SK-N-SH (cell line): ENCODE data around the gene SERPINC1. TPM values are rescaled to one million over a fixed set of nuclear protein-coding genes. Genes with fewer than 3 reads are reported as not detected.

Experiments used
- CTCF ChIA-PET: fragments of 300-600, 350-600 bp; formaldehyde crosslinking; extraction: SDS; loops from one replicate; lab custom pipeline; 2021; lab: Yijun Ruan, JAX
- POLR2A ChIA-PET: fragments of 350-600 bp; sonication (Branson Sonifier 250); formaldehyde crosslinking; extraction: SDS; loops from one replicate; lab custom pipeline; 2020; ENCODE audit warnings: antibody characterized with exemption, inconsistent platforms; lab: Yijun Ruan, JAX
- DNase-seq: peaks from one replicate; pipeline ENCODE4 v3.0.0; 2012
- H2AFZ ChIP-seq: fragments of 200-600 bp; sonication (generic); 2 replicates; pipeline ENCODE4 v1.8.1; 2016; ENCODE audit warnings: antibody characterized with exemption, mild to moderate bottlenecking, low read depth
- H3F3A ChIP-seq: fragments of 200-600 bp; sonication (generic); replicated peaks from 2 replicates; pipeline ENCODE3; 2016; ENCODE audit warnings: antibody characterized with exemption, mild to moderate bottlenecking; ENCODE audit not compliant: insufficient read depth
- H3K27ac ChIP-seq, 2 experiments: fragments of 200-500 bp in 1 of 2; fragments of 200-600 bp in 1 of 2; sonication (Bioruptor generic) in 1 of 2; sonication (generic), shearing (Covaris generic) in 1 of 2; 2 replicates each; pipeline versions ENCODE4 v1.5.1 to v1.6.1; 2014 to 2016; ENCODE audit warnings: low read depth in 2 of 2, inconsistent platforms in 1 of 2, low read length in 1 of 2, mild to moderate bottlenecking in 1 of 2, mixed read lengths in 1 of 2
- H3K27me3 ChIP-seq: fragments of 200-600 bp; sonication (generic), shearing (Covaris generic); 2 replicates; pipeline ENCODE4 v1.6.1; 2016; ENCODE audit warnings: mixed run types; ENCODE audit not compliant: insufficient read depth
- H3K36me3 ChIP-seq, 2 experiments: fragments of 200-500 bp in 1 of 2; fragments of 200-600 bp in 1 of 2; sonication (Bioruptor generic) in 1 of 2; sonication (generic) in 1 of 2; replicated peaks in 1 of 2; 2 replicates each; pipeline versions ENCODE3 to v1.5.1; 2014 to 2016; ENCODE audit warnings: low read length in 1 of 2, mild to moderate bottlenecking in 1 of 2; ENCODE audit not compliant: insufficient read depth in 2 of 2, control insufficient read depth in 1 of 2
- H3K4me1 ChIP-seq, 2 experiments: fragments of 200-500 bp in 1 of 2; fragments of 200-600 bp in 1 of 2; sonication (Bioruptor generic) in 1 of 2; sonication (generic), shearing (Covaris generic) in 1 of 2; 2 replicates each; pipeline versions ENCODE4 v1.5.1 to v1.6.1; 2014 to 2016; ENCODE audit warnings: low read depth in 1 of 2, low read length in 1 of 2, mixed run types in 1 of 2; ENCODE audit not compliant: insufficient read depth in 2 of 2, control insufficient read depth in 1 of 2
- H3K4me2 ChIP-seq: fragments of 200-600 bp; sonication (generic), shearing (Covaris generic); 2 replicates; pipeline ENCODE4 v1.6.1; 2017; ENCODE audit warnings: mixed run types
- H3K4me3 ChIP-seq, 2 experiments: fragments of 200-500 bp in 1 of 2; fragments of 200-600 bp in 1 of 2; sonication (Bioruptor generic) in 1 of 2; sonication (generic), shearing (Covaris generic) in 1 of 2; 2 replicates each; pipeline versions ENCODE4 v1.5.1 to v1.8.1; 2014 to 2016; ENCODE audit warnings: low read depth in 2 of 2, inconsistent platforms in 1 of 2, low read length in 1 of 2, mild to moderate bottlenecking in 1 of 2, mixed read lengths in 1 of 2, moderate library complexity in 1 of 2
- H3K79me2 ChIP-seq: fragments of 200-600 bp; sonication (generic); 2 replicates; pipeline ENCODE4 v1.8.1; 2017; ENCODE audit warnings: mild to moderate bottlenecking; ENCODE audit not compliant: insufficient read depth
- H3K9ac ChIP-seq: fragments of 200-600 bp; sonication (generic); 2 replicates; pipeline ENCODE4 v1.6.1; 2017; ENCODE audit warnings: mixed run types
- H3K9me2 ChIP-seq: fragments of 200-600 bp; sonication (generic); 2 replicates; pipeline ENCODE4 v1.6.1; 2017; ENCODE audit warnings: mixed run types
- H3K9me3 ChIP-seq: fragments of 200-600 bp; sonication (generic); 2 replicates; pipeline ENCODE4 v1.6.1; 2017; ENCODE audit warnings: mixed run types, mild to moderate bottlenecking, moderate library complexity
- H4K20me1 ChIP-seq: fragments of 200-600 bp; sonication (generic); 2 replicates; pipeline ENCODE4 v1.6.1; 2017; ENCODE audit warnings: mild to moderate bottlenecking, mixed run types; ENCODE audit not compliant: insufficient read depth
- ELF1 ChIP-seq: IDR thresholded peaks from 2 replicates; pipeline ENCODE4 v1.4.0; 2012
- FOXJ3 ChIP-seq: sonication (generic); formaldehyde crosslinking; IDR thresholded peaks from 2 replicates; pipeline ENCODE4 v1.5.1; 2020; ENCODE audit warnings: mild to moderate bottlenecking, missing genetic modification reagents
- GATA2 ChIP-seq: sonication (generic); formaldehyde crosslinking; IDR thresholded peaks from 2 replicates; pipeline ENCODE4 v1.5.0; 2020; ENCODE audit warnings: mild to moderate bottlenecking, missing genetic modification reagents
- MEF2A ChIP-seq: IDR thresholded peaks from 2 replicates; pipeline ENCODE4 v1.4.0; 2012; ENCODE audit warnings: low read depth, borderline replicate concordance
- NRF1 ChIP-seq: IDR thresholded peaks from 2 replicates; pipeline ENCODE4 v1.6.1; 2012; ENCODE audit warnings: low read depth, mild to moderate bottlenecking, low read length
- PBX3 ChIP-seq: IDR thresholded peaks from 2 replicates; pipeline ENCODE4; 2012
- POLR2AphosphoS5 ChIP-seq: IDR thresholded peaks from 2 replicates; pipeline ENCODE4 v1.6.1; 2012; ENCODE audit warnings: low read depth, low read length
- RCOR1 ChIP-seq: fragments of 150-350 bp; IDR thresholded peaks from 2 replicates; pipeline ENCODE4 v1.6.1; 2017; ENCODE audit warnings: antibody characterized with exemption, low read length
- SMC3 ChIP-seq: IDR thresholded peaks from 2 replicates; pipeline ENCODE4 v1.6.1; 2012; ENCODE audit warnings: low read depth, low read length, improper control_type of control experiment
- TEAD4 ChIP-seq: IDR thresholded peaks from 2 replicates; pipeline ENCODE4 v1.4.0; 2012; ENCODE audit warnings: mild to moderate bottlenecking, borderline replicate concordance; ENCODE audit not compliant: insufficient read depth
- YY1 ChIP-seq: IDR thresholded peaks from 2 replicates; pipeline ENCODE4 v1.4.0; 2012; ENCODE audit warnings: low read depth, mild to moderate bottlenecking
- WGBS: methylation state at CpG from one replicate; pipeline ENCODE4 v1.1.6; 2017; ENCODE audit warnings: low lambda C conversion rate; 5-methylcytosine and 5-hydroxymethylcytosine counted together
- polyA plus RNA-seq, 3 experiments: library from polyadenylated mRNA; depleted of rRNA; stranded (reverse); fragments of >200 nt; gene quantifications; 2 replicates each; pipeline ENCODE4 v1.2.3, GENCODE V29; 2012
- TF ChIP-seq, protein P1 (sequence below): IDR thresholded peaks from 2 replicates; pipeline ENCODE4 v1.4.0; 2012; ENCODE audit warnings: low read depth
- TF ChIP-seq, protein P2 (sequence below): IDR thresholded peaks from 2 replicates; pipeline ENCODE4 v1.4.0; 2012; ENCODE audit warnings: low read depth, borderline replicate concordance
- TF ChIP-seq, protein P3 (sequence below): fragments of 200-600 bp; sonication (generic); IDR thresholded peaks from 2 replicates; pipeline ENCODE4 v1.6.1; 2017; ENCODE audit warnings: antibody characterized with exemption, mild to moderate bottlenecking, moderate library complexity

The SERPINC1 gene
- polyA plus RNA-seq, 1 of the 3 experiments (the other 2 are of a cell fraction): 0.08 TPM

DNA sequence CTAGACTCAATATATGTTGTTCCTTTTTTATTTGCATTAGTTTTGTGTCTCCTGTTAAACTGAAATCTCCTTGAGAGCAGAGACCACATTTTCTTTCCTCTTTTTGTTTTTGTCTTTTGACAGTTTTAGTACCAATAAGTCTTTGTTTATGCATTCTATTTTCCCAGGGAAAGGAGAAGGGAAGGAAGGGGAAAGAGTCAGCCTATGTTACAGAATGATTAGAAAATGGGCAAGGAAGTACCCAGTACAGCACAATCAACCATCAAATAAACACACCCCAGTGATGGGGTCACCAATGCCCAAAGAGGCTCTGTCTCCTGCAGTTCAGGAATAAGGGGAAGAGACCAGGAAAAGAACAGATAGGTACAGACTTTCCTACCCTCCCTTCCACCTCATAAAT is 38.9 kb downstream of the SERPINC1 start:
- H4K20me1 ChIP-seq: no peaks in the 10 kb centered on the region
- no peak overlapping the region for H3K27ac ChIP-seq
- no peak overlapping the region for H2AFZ ChIP-seq
- no peak overlapping the region for H3K4me3 ChIP-seq
- no peak overlapping the region for H3K9ac ChIP-seq
- DNase-seq: no peak
- no peaks in the 10 kb centered on the region for H3K4me1 ChIP-seq
- CTCF ChIA-PET: no interaction called here
- peaks cover 5% of the 10 kb centered on the region; the same call in 1 of the 2 replicates for H3K79me2 ChIP-seq
- H3K9me2 ChIP-seq: no peaks in the 10 kb centered on the region
- H3K9me3 ChIP-seq: no peaks in the 10 kb centered on the region
- no peak overlapping the region for H3K4me2 ChIP-seq
- H3F3A ChIP-seq: no peaks in the 10 kb centered on the region
- POLR2A ChIA-PET: no interaction called here
- H3K27me3 ChIP-seq: no peaks in the 10 kb centered on the region
- TF ChIP-seq, protein P1, sequence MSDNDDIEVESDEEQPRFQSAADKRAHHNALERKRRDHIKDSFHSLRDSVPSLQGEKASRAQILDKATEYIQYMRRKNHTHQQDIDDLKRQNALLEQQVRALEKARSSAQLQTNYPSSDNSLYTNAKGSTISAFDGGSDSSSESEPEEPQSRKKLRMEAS: no peak
- TF ChIP-seq, protein P2, sequence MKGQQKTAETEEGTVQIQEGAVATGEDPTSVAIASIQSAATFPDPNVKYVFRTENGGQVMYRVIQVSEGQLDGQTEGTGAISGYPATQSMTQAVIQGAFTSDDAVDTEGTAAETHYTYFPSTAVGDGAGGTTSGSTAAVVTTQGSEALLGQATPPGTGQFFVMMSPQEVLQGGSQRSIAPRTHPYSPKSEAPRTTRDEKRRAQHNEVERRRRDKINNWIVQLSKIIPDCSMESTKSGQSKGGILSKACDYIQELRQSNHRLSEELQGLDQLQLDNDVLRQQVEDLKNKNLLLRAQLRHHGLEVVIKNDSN: no peak
- no peak for TF ChIP-seq TEAD4
- H3K36me3 ChIP-seq: peaks cover 27 to 53% of the 10 kb centered on the region in 2 experiments

GRCh38 chr1:173876732-173877131 is 40.4 kb downstream of the SERPINC1 start:
- H3K9me3 ChIP-seq: no peaks in the 10 kb centered on the region
- H2AFZ ChIP-seq: no peak overlapping the region
- no peaks in the 10 kb centered on the region for H3K4me1 ChIP-seq
- 92% methylated on average over 5 of the region's 5 CpGs for WGBS
- no peaks in the 10 kb centered on the region for H3K9me2 ChIP-seq
- no peak overlapping the region for H3K27ac ChIP-seq
- H3K4me2 ChIP-seq: no peak overlapping the region
- H3K36me3 ChIP-seq: peaks cover 28 to 56% of the 10 kb centered on the region in 2 experiments
- no peak overlapping the region for H3K9ac ChIP-seq
- H3K4me3 ChIP-seq: no peak overlapping the region
- no peaks in the 10 kb centered on the region for H3F3A ChIP-seq
- POLR2A ChIA-PET: interaction anchor here (0.7 to 1.0 kb wide), 2 partner anchors 9 to 336 kb away, joined by 3 read pairs; partner anchors contain the start of gene ZBTB37
- DNase-seq: no peak
- TF ChIP-seq PBX3 (no peak), RCOR1 (no peak), TEAD4 (no peak), FOXJ3 (CRISPR knock-in tag) (no peak), YY1 (no peak), ELF1 (no peak), GATA2 (CRISPR knock-in tag) (no peak), SMC3 (no peak), MEF2A (no peak), POLR2AphosphoS5 (no peak), NRF1 (no peak)
- TF ChIP-seq, protein P3, sequence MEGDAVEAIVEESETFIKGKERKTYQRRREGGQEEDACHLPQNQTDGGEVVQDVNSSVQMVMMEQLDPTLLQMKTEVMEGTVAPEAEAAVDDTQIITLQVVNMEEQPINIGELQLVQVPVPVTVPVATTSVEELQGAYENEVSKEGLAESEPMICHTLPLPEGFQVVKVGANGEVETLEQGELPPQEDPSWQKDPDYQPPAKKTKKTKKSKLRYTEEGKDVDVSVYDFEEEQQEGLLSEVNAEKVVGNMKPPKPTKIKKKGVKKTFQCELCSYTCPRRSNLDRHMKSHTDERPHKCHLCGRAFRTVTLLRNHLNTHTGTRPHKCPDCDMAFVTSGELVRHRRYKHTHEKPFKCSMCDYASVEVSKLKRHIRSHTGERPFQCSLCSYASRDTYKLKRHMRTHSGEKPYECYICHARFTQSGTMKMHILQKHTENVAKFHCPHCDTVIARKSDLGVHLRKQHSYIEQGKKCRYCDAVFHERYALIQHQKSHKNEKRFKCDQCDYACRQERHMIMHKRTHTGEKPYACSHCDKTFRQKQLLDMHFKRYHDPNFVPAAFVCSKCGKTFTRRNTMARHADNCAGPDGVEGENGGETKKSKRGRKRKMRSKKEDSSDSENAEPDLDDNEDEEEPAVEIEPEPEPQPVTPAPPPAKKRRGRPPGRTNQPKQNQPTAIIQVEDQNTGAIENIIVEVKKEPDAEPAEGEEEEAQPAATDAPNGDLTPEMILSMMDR: no peak
- TF ChIP-seq, all 33 proteins: peak for 0
- CTCF ChIA-PET: no interaction called here
- Histone ChIP-seq H3K27me3 (no peaks in the 10 kb centered on the region), H4K20me1 (no peaks in the 10 kb centered on the region), H3K79me2 (peaks cover 12% of the 10 kb centered on the region)
